T-helper 1 cell (primary cell): Measurements from ENCODE around the gene ADARB2.
A peak's percentile ranks its signal among the peaks of the same experiment; 100 is the strongest.

Experiments used
- DNase-seq, 5 donors: peaks; one replicate each; pipeline ENCODE4 v3.0.0-alpha.2; 2012 to 2020

Gene ADARB2

DNA sequence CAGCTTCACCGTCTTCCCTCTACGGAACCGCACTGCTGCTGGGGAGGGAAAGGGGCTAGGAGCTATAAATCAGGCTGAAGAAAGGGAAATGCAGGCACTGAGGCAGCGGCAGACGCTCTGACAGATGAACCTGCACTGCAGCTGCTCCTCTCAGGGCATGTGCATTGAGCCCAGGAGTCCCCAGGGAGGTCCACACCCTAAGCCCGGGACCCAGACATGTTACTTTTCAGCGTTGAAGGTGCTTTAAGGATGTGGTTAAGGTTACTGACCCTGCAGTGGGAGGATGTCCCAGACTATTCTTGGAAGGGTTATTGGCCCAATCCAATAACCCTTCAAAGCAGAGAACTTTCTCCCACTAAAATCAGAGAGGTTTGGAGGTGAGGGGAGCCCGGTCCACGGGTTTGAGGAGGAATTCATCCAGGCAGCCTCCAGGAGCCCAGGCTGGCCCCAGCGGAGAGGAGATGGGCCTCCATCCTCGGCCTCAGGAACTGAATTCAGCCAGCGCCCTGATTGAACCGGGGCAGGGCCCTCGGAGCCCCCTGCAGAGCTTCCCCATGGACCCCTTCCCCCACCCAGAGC, 75.4 kb downstream of the ADARB2 start:
- no peak for DNase-seq

DNA sequence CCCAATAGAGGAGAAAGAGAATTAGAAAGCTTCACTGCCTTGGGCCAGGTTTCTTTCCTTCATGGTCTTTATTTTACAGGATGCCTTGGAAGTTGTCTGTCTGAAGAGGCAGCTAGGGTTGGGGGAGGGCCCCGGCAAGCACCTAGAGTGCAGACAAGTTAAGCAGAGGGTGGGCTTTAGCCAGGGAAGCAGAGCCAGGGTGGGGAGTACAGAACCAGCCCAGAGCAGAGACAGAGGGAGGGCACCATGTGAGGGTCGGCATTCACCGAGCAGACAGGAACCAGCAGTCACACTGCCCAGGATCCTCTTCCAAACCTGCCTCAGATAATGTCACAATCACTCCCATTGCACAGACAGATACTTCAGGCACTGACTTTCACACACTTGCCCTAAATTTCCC, 75.9 kb downstream of the ADARB2 start:
- no peak for DNase-seq

DNA sequence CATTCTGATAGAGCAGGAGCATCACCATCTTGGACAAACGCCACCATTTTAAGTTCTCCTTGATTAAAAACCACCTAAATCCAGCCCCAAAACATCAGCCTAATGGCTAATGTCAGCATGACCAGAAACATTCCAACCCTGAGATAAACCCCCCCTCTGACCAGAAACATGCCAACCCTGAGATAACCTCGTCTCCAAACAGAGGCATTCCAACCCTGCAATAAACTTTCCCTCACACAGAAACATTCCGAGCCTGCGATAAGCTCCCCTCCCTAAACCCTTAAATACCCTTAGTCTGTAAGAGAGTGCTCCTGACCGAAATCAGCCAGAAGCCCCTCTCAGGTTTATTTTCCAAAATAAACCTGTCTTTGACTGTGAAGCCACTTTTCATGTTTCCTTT, 76.5 kb downstream of the ADARB2 start:
- no peak for DNase-seq

DNA sequence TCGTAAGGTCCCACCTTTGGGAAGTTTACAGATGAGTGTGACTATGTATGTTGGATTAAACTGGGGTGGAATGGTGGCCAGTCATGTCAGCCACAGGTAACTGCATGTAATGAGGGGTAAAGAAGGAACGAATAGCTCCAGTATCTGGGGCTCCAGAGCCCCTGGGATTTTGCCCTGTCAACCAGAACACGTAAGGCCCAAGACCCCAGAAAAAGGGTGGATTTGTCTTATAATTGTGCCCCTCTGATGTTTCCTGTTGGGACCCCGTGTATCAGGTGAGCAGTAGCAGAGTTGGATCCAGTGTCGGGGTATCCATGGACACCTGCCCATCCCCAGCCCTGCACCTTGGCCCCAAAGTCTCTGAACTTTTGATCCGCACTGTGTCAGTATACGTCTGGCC, 76.9 kb downstream of the ADARB2 start:
- no peak for DNase-seq

DNA sequence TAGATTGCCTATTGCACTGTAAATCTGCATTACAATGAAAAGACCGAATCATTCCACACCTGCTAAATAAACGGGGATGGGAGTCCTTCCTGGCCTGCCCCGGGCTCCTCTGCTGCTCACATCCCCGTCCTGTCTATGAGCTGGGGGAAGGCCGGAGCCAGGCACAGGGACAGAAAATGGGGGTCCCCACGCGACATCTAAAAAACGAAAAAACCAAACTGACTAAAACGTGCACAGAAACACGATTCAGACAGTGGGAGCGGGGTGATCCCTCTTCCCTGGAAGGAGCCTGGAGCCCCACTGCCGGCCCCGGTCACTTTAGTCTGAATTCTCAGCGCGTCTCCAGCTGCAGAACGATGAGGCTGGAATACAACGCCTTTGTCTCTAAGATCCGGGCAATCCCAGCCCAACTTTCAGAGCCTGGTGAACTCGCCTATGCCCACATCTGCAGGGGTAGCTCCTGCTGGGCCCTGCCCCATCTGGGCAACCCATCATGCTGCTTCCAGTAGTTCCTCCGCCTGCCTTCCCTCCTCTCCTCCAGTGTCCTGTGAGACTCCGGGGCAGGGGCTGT, 78.0 kb downstream of the ADARB2 start:
- no peak for DNase-seq

DNA sequence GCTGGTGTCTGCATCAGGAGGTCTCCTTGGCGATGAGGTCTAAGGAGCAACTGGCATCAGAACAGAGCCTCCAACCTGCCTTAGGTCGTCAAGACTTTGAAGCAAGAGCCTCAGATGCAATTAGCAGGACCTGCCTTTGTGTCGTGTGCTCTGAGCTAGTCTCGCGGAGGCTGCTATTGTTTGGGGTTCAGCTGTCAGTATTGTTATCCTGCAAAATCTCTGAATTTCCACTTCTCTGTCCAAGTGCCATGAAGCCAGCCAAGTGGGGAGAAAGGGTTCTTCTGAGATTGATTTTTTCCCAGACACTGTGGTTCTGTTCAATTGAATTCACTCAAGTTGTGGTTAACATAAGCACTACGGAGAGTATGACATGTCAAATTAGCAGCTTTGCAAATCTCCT, 78.7 kb downstream of the ADARB2 start:
- no peak for DNase-seq

DNA sequence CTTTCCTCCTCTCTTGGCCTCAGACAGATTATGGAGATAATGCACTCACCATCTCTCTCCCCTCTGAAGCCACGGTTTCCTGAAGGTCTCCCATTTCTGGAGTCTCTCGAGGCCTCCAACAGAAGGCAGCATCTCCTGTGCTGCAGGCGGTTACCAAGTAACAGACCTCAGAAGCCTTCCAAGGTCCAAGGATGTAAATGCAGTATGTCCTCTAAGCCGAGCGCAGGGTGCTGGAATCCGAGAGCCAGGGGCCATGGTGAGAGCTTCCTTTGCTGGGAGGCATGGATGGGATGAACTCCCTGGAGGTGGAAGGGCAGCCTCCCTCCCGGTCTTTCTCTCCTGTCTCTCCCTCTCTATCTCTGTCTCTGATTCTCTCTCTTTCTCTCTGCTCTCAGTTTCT, 79.8 kb downstream of the ADARB2 start:
- DNase-seq, result no peak

DNA sequence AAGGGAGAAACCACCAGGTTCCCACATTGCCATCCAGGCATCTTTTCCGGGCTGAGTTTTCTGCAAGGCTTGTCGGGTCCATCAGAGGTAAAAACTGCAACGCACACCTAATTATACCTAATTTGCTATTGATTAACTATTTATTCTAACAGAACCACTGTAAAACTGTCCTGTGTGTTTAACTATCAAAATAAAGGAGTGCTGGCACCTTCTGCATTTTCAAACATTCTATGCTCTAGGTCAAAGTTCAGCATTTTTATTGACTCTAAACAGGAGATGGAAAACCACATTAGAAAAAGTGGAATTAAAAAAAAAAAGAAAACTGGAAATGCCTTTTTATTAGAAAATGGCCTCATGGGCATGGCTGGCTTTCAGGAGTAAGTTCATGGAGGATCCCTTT, 82.0 kb downstream of the ADARB2 start:
- DNase-seq, result no peak

DNA sequence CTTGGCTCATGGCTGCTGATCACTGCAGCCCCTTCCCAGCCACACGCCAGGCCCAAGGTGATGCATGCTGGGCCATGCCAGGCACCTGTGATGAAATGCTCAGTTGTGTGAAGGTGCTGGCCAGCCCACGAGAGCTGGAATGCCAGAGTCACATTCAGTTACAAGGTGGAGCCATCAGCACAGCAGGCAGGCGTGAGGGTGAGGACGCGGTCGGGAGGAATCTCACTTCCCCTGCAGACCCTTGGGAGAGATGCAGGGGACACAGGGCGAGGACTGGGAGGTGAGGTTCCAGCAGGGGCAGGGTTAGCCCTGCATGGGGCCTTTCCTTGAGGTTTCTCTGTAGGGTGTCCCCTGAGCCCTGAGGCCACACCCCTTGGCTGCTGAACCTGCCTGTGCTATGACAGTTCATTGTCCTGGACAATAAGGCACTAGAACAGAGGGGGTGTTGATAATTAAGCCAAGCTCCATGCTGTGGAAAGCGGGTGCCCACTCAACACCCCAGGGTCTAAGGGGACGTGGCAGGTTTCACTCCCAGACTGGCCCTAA, 82.4 kb downstream of the ADARB2 start:
- DNase-seq, result no peak

DNA sequence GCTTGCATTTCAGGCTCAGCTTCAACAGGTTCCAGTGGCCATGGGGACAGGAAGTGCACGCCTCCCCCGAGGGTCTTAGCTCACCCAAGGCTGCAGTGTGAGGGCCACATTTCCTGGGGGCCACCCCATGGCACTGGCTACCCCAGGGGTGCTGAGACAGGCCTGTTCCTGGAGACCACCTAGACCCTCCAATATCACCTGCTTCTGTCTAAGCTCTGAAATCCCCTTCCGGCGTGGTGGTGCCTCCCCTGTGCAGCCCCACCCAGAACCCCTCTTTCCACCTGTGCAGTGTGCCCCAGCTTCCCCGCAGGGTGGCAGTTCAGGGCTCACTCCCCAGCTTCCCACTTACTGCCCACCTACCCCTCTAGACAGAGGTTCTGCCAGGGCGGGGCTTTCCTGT, 83.1 kb downstream of the ADARB2 start:
- DNase-seq, result no peak

DNA sequence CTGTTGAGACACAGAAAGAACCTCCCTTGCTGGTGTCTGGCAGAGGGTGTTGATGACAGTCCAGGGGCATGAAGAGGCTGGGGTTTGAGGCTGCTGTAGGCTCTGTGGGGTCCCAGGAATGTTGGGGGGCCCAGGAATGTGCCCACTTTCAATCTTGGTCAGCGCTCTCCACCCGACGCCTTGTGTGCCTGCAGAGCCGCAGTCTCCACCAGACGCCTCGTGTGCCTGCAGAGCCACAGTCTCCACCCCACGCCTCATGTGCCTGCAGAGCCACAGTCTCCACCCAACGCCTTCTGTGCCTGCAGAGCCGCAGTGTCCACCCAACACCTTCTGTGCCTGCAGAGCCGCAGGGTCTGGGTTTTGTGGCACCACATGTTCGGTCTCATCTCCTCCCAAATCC, 84.0 kb downstream of the ADARB2 start:
- DNase-seq, result no peak

DNA sequence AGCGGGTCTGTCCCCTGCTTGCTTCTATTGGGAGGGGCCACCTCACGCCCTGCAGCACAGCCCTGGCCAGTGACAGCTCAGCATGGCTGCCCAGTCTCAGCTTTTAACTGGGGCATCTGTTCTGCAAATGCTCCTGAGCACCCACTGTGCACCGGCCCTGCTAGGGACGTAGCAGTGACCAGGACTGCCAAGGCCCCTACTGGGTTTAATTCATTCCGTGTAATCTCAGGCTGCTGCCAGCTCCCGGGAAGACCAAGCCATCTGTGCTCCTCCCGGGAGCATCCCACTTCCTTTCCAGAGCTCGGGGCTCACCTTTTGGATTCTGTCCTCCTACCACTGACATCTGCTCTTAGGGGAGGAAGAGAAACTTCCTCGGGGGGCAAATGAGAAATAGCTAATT, 85.2 kb downstream of the ADARB2 start:
- no peak for DNase-seq

DNA sequence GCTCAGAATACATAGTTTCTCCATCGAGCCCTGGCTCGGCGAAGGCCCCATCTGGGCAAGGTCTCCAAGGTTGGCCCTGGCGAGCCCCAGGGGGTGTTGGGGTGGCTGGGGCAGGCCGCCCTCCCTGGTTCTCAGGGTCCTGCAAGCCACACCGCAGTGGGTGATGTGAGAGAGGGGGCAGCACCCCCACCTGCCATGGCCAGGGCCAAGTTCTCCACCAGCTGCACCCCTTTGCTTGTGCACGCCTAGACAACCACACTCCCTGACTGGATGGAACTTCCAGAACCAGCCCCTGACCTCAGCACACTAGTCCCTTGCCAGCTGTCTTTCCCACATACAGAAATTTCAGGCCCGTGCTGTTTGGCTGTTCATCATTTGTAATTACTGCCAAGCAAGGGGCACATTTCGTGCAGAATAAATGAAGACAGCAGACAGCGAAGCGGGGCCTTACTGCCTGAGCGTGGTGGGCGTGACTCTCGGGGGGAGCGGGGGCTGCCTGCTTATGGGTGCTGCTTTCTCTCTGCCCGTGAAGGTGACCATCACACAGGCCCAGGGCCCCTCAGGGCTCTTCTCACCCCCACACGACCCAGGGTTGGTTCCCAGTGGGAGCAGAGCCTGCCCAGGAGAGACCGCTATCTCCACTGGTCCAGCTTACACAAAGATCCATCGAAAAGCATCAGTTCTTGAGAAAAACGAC, 85.9 kb downstream of the ADARB2 start:
- no peak for DNase-seq

DNA sequence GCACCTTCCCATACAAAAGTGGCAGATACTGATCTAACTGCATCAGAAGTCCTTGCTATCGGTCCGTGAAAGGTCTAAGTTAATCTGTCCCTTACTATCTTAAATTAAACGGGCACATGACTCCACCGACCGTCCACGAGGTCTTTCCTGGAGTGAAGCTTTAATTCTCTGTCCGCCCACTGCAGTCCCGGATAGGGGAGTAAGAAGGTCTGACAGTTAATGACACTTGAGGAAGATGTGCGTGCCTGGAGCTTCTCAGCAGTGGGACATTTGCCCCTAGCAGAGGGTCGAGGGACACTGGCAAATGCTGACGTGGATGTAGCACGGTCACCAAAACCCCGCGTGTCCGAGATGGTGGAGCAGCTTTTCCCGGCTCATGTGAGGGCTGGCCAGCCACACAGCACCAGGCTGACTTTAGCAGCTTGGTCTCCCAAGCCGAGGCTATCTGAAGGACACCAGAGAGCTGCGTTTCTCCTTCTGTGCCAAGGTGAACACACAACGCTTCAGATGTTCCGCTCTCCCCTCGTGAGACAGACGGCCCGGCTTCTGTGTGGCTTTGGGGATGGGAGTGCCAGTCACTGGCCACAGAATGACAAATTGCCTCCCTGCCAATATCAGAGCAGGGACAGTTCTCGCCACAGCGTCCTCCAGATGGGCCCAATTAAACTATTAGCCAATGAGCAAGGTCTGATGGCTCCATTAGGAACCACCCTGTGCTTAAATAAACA, 86.6 kb downstream of the ADARB2 start:
- DNase-seq, result no peak

DNA sequence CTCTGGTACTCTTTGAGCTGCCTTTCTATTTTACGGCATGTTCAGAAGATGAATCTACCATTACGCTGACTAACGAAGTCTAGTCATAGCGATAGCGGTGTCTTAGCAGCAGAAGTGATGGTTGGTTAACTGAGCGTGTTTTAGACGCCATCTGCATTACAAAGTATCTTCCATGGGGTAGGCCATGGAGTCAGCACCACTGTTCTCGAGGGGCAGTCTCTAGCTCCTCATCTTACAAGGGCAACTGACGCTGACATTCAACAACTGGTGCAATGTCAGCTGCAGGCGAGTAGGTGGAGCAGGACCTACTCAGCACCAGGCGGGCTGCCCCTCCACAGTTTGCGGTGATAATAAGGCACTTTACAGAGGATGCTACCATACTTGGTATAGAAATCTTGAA, 88.7 kb downstream of the ADARB2 start:
- DNase-seq, result no peak

DNA sequence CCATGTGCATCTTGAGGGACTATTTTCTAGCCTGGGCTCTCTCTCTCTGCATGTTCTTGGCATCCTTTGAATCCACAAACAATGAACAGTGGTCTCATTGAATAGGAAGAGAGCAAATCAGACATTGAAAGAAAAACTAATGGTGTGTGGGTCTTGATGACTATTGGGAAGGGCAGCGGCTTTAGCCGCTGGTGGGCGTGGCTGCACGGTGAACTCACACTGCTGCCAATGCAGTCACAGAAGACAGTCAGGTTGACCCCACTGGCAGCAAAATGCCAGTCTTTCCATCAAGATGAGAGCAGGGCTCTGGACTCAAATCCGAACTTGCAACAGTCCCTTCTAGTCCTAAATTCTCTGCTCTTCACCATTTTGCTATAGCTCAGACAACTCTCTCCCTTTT, 91.0 kb downstream of the ADARB2 start:
- no peak for DNase-seq

DNA sequence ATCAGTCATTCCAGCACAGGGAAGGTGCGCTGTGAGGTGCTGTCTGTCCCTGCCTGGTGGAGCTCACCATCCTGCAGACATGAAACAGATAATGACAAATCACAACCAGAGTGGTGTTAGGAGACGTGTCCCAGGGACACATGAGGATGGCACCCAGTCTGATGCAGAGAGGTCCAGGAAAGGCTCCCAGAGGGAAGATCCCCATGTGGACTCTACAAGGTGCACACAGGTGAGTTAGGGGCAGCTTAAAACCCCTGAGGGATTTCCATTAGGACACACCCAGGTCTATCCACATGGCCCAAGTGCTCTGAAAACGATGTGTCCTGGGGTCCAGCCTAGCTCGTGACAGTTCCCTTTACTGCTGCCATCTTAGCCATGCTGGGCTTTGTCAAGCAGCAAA, 91.4 kb downstream of the ADARB2 start:
- DNase-seq, result no peak

DNA sequence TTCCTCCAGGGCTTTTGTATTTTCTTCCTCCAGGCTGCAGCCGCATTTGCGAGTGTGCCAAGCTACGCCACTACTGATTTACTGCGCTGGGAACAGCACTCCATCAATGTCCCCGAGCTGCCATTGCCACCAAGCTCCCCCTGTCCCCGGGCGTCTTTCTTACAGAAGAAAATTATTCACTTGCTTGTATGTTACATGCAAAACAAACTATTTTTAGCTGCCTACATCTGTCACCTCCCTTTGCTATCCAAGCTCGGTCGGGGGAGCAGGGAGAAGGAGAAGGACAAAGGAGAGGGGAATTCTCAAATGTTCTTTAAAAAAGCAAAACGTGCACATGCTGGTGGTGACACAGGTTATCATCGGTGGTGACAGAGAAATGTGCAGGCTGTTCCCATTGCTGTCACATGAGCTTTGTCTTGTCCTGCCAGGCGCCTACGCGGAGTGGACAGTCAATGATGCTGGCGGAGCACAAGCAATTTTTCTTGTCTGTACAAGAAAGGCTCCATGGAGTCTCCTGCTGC, 93.1 kb downstream of the ADARB2 start:
- DNase-seq, result no peak

DNA sequence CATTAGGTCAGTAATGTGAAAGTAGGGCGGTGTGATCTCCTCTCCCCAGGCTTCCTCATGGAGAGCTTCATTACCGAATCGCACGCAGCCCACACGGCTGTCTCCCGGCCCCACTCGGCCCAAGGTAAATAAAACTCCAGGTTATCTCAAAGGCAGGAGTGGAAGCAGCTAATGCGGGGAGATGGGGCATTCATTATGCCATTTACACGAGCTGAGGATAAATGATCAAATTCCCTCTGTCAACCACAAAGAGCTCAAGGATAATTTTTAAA, 93.5 kb downstream of the ADARB2 start:
- no peak for DNase-seq

DNA sequence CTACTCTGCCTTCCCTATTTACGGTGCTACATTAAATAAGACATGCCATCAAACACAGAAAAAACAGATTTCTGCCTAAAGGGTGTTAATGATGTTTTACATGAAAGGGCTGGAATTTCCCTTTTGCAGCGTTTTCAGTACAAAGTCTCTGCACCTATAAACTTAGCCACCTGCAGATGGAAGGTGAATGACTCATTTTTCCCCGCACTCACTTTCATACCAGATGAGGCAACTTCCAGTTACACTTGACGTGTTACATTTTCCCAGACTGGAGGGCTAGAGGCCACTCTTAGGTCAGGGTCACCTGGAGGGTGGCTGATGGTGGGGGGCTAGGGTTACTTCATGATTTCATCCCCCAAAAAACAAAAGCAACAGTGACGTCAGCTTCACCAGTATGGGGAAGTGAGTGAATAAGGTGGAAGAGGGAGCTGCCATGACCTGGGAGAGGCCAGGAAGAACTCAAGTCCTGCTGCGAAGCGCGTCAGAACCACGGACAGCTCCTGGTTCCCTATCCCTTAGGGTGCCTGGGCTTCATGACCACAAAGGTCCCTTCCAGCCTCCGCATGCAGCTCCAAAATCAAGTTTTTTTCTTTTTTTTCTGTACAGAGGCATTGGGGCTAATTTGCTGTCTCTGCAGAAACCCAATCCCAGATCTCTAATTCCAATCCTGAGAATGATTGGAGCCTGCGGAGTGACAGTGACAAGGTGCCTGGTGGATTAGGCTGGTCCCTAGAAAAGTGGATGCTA, 94.0 kb downstream of the ADARB2 start:
- peak in 1 of 5 donors; percentile 60 for DNase-seq

DNA sequence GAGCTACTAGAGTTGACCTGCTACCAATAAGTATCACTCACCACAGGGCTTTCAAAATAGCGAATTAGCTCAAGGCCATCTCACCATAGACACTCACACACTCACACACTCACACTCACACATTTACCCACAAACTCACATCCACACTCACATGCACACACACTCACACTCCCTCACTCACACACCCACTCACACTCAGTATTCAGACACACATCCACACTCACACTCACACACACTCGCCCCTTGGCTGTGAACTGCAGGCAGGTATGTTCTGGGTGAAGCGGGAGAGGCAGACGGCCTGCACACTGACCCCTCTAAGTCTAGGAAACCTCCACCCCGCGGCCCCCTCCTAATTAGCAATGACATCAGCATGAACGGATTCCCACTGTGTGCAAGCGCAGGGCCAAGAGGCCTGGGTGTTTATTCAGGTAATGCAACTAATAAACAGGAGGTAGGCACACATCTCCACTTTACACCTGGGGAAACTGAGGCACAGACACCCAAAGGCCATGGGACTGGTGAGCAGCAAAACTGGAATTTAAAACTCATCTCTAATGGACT, 94.6 kb downstream of the ADARB2 start:
- DNase-seq, result no peak

DNA sequence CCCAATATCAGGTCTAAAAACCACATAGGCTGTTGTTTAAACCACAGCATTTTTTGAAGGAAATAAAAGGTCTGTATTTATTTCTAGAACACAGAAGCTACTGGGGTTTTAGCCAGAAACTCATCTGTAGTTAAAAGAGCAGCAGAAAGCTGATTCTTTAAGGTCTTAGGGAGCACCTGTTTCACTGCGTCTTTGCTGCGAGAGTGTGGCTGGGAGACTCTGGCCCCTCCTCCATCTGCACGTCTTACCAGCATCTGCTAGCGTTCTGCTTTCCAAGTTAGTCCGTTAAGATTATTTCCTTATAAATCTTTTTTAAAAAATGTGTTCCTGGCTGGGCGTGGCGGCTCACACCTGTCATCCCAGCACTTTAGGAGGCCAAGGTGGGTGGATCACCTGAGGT, 95.9 kb downstream of the ADARB2 start:
- no peak for DNase-seq
